VCaP (cell line): ENCODE measurements around the gene ABHD2.

ENCODE experiments used
- H3K27ac ChIP-seq: fragments of 450-650 bp; 2 replicates; pipeline ENCODE4 v1.5.1; 2017
- TF ChIP-seq, protein P1 (sequence below): fragments of 450-650 bp; conservative IDR thresholded peaks from 2 replicates; pipeline ENCODE4 v1.5.1; 2017; ENCODE audit warnings: mild to moderate bottlenecking, moderate library complexity

Gene ABHD2

DNA sequence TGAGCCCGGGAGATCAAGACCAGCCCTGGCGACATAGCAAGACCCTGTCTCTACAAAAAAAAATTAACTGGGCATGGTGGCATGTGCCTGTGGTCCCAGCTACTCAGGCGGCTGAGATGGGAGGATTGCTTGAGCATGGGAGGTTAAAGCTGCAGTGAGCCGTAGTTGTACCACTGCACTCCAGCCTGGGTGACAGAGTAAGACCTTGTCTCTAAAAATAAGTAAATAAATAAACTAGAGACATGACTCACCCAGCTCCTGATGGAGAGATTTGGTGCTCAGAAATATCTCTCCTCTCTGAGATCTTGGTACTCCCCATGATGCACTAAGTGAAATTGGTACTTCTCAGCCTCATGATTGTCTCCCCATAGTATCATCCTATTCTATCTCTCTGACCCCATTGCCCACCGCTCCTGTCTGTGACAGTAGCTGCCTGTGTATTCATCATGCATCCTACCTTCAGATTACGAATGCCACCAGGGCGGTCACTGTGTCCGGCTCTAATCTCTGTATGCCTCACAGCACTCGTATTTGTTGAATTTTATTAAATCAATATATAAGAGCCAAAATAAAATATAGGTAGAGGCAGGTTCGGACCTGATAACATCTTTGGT lies 50.9 kb downstream of the ABHD2 start:
- TF ChIP-seq, protein P1, sequence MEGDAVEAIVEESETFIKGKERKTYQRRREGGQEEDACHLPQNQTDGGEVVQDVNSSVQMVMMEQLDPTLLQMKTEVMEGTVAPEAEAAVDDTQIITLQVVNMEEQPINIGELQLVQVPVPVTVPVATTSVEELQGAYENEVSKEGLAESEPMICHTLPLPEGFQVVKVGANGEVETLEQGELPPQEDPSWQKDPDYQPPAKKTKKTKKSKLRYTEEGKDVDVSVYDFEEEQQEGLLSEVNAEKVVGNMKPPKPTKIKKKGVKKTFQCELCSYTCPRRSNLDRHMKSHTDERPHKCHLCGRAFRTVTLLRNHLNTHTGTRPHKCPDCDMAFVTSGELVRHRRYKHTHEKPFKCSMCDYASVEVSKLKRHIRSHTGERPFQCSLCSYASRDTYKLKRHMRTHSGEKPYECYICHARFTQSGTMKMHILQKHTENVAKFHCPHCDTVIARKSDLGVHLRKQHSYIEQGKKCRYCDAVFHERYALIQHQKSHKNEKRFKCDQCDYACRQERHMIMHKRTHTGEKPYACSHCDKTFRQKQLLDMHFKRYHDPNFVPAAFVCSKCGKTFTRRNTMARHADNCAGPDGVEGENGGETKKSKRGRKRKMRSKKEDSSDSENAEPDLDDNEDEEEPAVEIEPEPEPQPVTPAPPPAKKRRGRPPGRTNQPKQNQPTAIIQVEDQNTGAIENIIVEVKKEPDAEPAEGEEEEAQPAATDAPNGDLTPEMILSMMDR, result no peak
- peak overlapping the region; percentile 97 for H3K27ac ChIP-seq

DNA sequence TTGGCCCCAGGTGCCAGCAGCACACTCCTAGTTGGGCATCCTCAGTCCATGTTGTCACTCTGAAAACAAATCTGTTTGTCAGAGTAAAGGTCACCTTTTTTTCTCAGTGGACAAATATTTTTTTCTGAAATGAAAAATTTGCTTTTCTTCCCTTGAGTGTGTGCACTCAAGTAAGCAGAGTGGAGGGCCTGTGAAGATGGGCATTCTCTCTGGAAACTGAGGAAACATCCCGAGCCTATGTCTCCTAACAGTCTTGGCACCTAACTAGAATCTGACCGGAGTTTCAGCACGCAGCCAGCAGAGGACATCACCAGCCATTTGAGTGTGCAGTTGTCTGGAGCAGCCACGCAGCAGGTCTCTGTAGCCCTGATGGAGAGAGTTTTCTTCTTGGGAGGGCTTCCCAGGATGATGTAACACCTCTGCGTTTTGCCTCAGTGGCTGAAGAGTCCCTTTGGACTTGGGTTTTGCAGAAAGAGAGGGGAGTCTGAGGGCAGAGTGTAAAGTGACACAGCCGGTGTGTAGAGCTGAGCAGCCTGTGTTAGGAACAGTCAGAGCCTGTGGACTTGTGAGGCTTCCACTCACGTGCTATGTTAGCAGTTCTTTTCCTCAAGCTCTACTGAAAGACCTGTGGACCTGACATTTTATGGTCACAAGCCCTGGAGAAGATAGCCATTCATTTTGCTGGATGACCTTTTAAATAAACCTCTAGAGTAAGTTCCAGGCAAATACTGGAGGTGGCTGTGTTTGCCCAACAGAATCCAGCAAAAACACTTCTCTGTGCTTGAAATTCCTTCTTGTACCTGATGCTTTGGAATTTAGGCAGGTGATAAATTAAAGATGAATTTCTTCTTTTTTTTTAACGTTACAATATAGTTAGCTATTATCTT lies 51.6 kb downstream of the ABHD2 start:
- H3K27ac ChIP-seq, result peak overlapping the region; percentile 97
- TF ChIP-seq, protein P1, result peak; percentile 68

DNA sequence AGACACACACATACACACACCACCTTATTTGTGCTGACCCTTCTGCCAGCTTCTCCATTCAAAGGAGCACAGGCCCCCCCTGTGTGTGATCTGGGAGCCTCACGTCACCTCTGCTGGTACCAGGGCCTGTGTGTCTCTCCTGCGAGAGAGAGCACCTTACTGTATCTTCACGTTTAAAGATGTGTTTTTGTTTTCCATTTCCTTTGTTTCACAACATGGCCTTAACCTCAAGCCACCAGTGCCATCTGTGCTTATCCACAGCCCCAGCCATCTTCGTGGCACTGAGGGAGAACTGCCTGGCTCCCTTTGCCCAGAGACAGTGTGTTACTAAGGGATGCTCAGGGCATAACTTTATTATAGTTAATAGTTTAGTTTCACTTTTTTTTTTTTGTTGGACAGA lies 52.3 kb downstream of the ABHD2 start:
- H3K27ac ChIP-seq, result peak overlapping the region; percentile 97
- TF ChIP-seq, protein P1, result no peak

DNA sequence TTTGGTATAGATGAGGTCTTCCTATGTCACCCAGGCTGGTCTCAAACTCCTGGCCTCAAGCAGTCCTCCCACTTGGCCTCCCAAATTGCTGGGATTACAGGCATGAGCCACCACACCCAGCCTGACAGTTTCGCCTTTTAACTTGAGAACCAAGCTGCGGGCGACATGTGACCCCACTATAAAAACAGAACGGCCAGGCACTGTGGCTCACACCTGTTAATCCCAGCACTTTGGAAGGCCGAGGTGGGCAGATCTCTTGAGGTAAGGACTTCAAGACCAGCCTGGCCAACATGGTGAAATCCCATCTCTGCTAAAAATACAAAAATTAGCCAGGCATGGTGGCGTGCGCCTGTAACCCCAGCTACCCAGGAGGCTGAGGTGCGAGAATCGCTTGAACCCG lies 52.9 kb downstream of the ABHD2 start:
- peak overlapping the region; percentile 97 for H3K27ac ChIP-seq

DNA sequence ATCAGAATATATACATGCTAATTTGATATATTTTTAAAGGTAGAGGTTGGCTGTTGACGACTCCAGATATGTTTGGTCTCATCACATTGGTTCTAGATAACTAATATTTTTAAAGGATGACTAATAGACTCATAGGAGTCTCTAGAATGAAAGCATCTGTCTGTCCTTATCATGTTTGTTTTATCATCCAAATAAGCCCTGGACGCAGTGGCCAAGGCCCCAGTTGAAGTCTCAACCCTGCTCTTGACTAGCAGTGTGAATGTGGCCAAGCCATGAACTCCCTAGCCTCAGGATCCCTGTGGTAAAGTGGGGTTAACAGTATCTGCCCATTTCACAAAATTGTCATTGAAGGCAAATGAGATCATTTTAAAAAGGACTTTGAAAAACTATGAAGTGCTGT lies 53.6 kb downstream of the ABHD2 start:
- H3K27ac ChIP-seq, result peak overlapping the region; percentile 97; the same call in 1 of the 2 replicates
- TF ChIP-seq, protein P1, result no peak

DNA sequence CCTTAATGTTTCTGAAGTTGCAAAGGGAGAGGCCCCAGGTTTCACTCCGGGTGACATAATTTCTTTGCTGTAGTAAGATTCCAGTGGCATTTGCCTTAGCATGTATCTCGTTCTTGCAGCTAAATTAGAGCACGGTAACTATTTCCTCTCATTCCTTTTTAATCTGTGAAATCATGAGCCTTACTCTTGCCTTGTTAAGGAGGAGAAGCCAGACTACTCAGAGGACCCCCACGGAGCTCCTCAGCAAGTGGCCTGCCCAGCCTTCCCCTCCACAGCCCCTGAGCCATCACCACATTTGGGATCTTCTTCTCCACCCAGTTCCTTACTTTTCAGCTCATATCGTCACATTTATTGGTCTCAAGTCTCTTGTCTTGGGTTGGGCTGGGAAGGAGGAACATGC lies 54.2 kb downstream of the ABHD2 start:
- no peak overlapping the region for H3K27ac ChIP-seq
- TF ChIP-seq, protein P1, result no peak

DNA sequence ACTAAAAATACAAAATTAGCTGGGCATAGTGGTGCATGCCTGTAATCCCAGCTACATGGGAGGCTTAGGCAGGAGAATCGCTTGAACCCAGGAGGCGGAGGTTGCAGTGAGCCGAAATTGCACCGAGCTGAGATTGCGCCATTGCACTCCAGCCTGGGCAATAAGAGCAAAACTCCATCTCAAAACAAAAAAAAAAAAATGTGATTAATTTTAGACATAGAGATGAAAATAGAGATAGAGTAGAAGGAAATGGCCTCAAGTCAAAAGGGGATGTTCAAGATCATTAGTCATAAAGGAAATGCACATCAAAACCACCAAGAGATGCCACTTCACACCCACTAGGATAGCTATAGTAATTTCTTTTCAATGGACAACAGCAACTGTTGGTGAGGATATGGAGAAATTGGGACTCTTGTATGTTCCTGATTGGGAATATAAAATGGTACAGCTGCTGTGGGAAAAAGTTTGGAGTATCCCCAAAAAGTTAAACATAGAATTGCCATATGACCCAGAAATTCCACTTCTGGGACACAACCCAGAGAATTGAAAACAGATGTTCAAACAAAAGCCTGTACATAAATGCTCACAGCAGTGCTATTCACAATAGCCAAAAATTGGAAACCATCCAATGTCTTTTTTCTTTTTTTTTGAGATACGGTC lies 55.4 kb downstream of the ABHD2 start:
- H3K27ac ChIP-seq, result no peak overlapping the region
- TF ChIP-seq, protein P1, result no peak
